Measurements from ENCODE around the gene GON7.
"Not testable (repeated sequence)": the region's sequence is repeated elsewhere in the genome, so short reads cannot be mapped to it uniquely, and the experiment has no call there.

The GON7 gene

DNA sequence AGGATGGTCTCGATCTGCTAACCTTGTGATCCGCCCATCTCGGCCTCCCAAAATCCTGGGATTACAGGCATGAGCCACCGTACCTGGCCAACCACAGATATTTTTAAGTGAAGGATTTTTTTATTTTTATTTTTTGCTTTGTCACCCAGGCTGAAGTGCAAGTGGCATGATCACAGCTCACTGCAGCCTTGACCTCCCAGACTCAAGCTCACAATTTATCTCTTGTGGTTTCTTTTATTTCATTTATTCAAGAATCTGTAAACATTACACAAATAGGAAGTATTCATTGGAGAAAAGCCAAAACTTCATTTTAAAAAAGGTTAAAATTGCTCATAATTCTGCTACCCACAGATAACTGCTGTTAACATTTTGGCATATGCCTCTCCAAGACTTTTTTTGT is 35.5 kb downstream of the GON7 start:
- no peak for ATAC-seq (ENCODE audit: insufficient read depth, low read depth)

DNA sequence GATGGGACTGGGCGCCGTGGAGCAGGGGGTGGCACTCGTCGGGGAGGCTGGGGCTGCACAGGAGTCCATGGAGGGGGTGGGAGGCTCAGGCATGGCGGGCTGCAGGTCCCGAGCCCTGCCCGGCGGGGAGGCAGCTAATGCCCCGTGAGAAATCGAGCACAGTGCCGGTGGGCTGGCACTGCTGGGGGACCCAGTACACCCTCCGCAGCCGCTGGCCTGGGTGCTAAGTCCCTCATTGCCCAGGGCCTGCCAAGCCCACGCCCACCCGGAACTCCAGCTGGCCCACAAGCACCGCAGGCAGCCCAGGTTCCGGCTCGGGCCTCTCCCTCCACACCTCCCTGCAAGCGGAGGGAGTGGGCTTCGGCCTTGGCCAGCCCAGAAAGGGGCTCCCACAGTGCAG is 36.7 kb downstream of the GON7 start:
- not testable (repeated sequence) for ATAC-seq (ENCODE audit: insufficient read depth, low read depth); H3K9ac ChIP-seq (ENCODE audit: low read depth, low read length); H3K4me2 ChIP-seq (ENCODE audit: insufficient read depth, low read length); H4K20me1 ChIP-seq (ENCODE audit: insufficient read depth, low read length); H3K36me3 ChIP-seq (ENCODE audit: insufficient read depth, low read length); H2AFZ ChIP-seq (ENCODE audit: low read depth, low read length); H3K9me3 ChIP-seq (ENCODE audit: insufficient read depth, low read length, severe bottlenecking); DNase-seq; H3K79me2 ChIP-seq (ENCODE audit: insufficient read depth, low read length); H3K4me3 ChIP-seq (ENCODE audit: low read depth in 1 of 2, low read length in 2 of 2); H3K27me3 ChIP-seq (ENCODE audit: insufficient read depth, low read length, poor library complexity); H3K4me1 ChIP-seq (ENCODE audit: insufficient read depth, low read length); H3K27ac ChIP-seq (ENCODE audit: low read length)

More for the DNA sequence above, 35.5 kb downstream of the GON7 start:
- H3K4me3 ChIP-seq (ENCODE audit: low read depth in 1 of 2, low read length in 2 of 2) = no peak overlapping the region
- no peaks in the 10 kb centered on the region for H3K36me3 ChIP-seq (ENCODE audit: insufficient read depth, low read length)
- no peaks in the 10 kb centered on the region for H4K20me1 ChIP-seq (ENCODE audit: insufficient read depth, low read length)
- H3K79me2 ChIP-seq (ENCODE audit: insufficient read depth, low read length) = no peaks in the 10 kb centered on the region
- H3K27ac ChIP-seq (ENCODE audit: low read length) = no peak overlapping the region
- TF ChIP-seq CTCF (IDR thresholded peaks at IDR 0.05; ENCODE audit: borderline replicate concordance, extremely low read depth, low read length, poor library complexity, severe bottlenecking) (no peak), EZH2 (IDR thresholded peaks at IDR 0.05; ENCODE audit: borderline replicate concordance, low read depth, low read length, severe bottlenecking) (no peak)
- H3K9ac ChIP-seq (ENCODE audit: low read depth, low read length) = no peak overlapping the region
- no peaks in the 10 kb centered on the region for H3K27me3 ChIP-seq (ENCODE audit: insufficient read depth, low read length, poor library complexity)
- no peaks in the 10 kb centered on the region for H3K4me1 ChIP-seq (ENCODE audit: insufficient read depth, low read length)
- no peak overlapping the region for H3K4me2 ChIP-seq (ENCODE audit: insufficient read depth, low read length)
- no peaks in the 10 kb centered on the region for H3K9me3 ChIP-seq (ENCODE audit: insufficient read depth, low read length, severe bottlenecking)
- no peak overlapping the region for H2AFZ ChIP-seq (ENCODE audit: low read depth, low read length)
- DNase-seq = no peak

GRCh38 chr14:93169619-93170018 is 37.2 kb downstream of the GON7 start:
- H3K27ac ChIP-seq (ENCODE audit: low read length); H2AFZ ChIP-seq (ENCODE audit: low read depth, low read length); H4K20me1 ChIP-seq (ENCODE audit: insufficient read depth, low read length); ATAC-seq (ENCODE audit: insufficient read depth, low read depth); H3K79me2 ChIP-seq (ENCODE audit: insufficient read depth, low read length); H3K4me3 ChIP-seq (ENCODE audit: low read depth in 1 of 2, low read length in 2 of 2); DNase-seq; H3K4me1 ChIP-seq (ENCODE audit: insufficient read depth, low read length); H3K9me3 ChIP-seq (ENCODE audit: insufficient read depth, low read length, severe bottlenecking); H3K36me3 ChIP-seq (ENCODE audit: insufficient read depth, low read length); H3K4me2 ChIP-seq (ENCODE audit: insufficient read depth, low read length); H3K27me3 ChIP-seq (ENCODE audit: insufficient read depth, low read length, poor library complexity); H3K9ac ChIP-seq (ENCODE audit: low read depth, low read length): not testable (repeated sequence)

DNA sequence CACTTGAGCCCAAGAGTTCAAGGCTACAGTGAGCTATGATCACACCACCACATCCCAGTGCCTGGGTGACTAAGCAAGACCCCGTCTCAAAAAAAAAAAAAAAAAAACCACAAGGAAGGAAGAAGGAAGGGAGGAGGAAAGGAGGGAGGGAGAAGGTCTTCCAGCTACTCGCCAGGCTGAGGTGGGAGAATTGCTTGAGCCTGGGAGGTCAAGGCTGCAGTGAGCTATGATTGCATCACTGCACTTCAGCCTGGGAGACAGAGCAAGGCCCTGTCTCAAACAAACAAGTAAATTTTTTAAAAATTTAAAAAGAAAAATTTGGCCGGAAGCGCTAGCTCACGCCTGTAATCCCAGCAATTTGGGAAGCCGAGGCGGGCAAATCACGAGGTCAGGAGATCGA is 38.3 kb downstream of the GON7 start:
- DNase-seq; H3K27me3 ChIP-seq (ENCODE audit: insufficient read depth, low read length, poor library complexity); H3K4me3 ChIP-seq (ENCODE audit: low read depth in 1 of 2, low read length in 2 of 2); H3K9me3 ChIP-seq (ENCODE audit: insufficient read depth, low read length, severe bottlenecking); H3K79me2 ChIP-seq (ENCODE audit: insufficient read depth, low read length); H4K20me1 ChIP-seq (ENCODE audit: insufficient read depth, low read length); H3K36me3 ChIP-seq (ENCODE audit: insufficient read depth, low read length); H3K4me1 ChIP-seq (ENCODE audit: insufficient read depth, low read length); ATAC-seq (ENCODE audit: insufficient read depth, low read depth); H3K9ac ChIP-seq (ENCODE audit: low read depth, low read length); H2AFZ ChIP-seq (ENCODE audit: low read depth, low read length); H3K27ac ChIP-seq (ENCODE audit: low read length); H3K4me2 ChIP-seq (ENCODE audit: insufficient read depth, low read length): not testable (repeated sequence)

- not testable (repeated sequence) for H3K4me2 ChIP-seq (ENCODE audit: insufficient read depth, low read length)
Observed at GRCh38 chr14:93165271-93166265, 41.3 kb downstream of the GON7 start.

More at GRCh38 chr14:93165271-93166265, 41.3 kb downstream of the GON7 start:
- H3K9ac ChIP-seq (ENCODE audit: low read depth, low read length); H3K36me3 ChIP-seq (ENCODE audit: insufficient read depth, low read length); H4K20me1 ChIP-seq (ENCODE audit: insufficient read depth, low read length); H3K79me2 ChIP-seq (ENCODE audit: insufficient read depth, low read length); H3K27me3 ChIP-seq (ENCODE audit: insufficient read depth, low read length, poor library complexity); H3K9me3 ChIP-seq (ENCODE audit: insufficient read depth, low read length, severe bottlenecking); H3K27ac ChIP-seq (ENCODE audit: low read length); ATAC-seq (ENCODE audit: insufficient read depth, low read depth); H3K4me3 ChIP-seq (ENCODE audit: low read depth in 1 of 2, low read length in 2 of 2); H3K4me1 ChIP-seq (ENCODE audit: insufficient read depth, low read length); DNase-seq; H2AFZ ChIP-seq (ENCODE audit: low read depth, low read length): not testable (repeated sequence)

All from DND-41 (cell line).